Endothelial cell of umbilical vein (primary cell): ENCODE results near the gene DAO.

Experiments used
- CTCF ChIP-seq, 2 donors: IDR thresholded peaks; 1 replicate in 1 of 2; 2 replicates in 1 of 2; pipeline ENCODE4 v1.5.1; 2011; ENCODE audit warnings: low read length in 2 of 2, mild to moderate bottlenecking in 2 of 2, moderate library complexity in 2 of 2, control low read depth in 1 of 2, inconsistent platforms in 1 of 2, low read depth in 1 of 2; ENCODE audit not compliant: insufficient read depth in 1 of 2; ENCODE audit errors: extremely low read depth in 1 of 2
- EZH2 ChIP-seq: IDR thresholded peaks from 2 replicates; pipeline ENCODE4 v1.6.1; 2012; ENCODE audit warnings: borderline replicate concordance, low read depth, mild to moderate bottlenecking, moderate library complexity, low read length, inconsistent platforms; ENCODE audit not compliant: severe bottlenecking
- MAX ChIP-seq: IDR thresholded peaks from 2 replicates; pipeline ENCODE4 v1.6.1; 2011; ENCODE audit not compliant: insufficient read depth, insufficient read length
- POLR2A ChIP-seq: IDR thresholded peaks from 2 replicates; pipeline ENCODE4 v1.6.1; 2012; ENCODE audit warnings: low read depth, mild to moderate bottlenecking, control low read depth, low read length
- POLR2AphosphoS5 ChIP-seq: IDR thresholded peaks from 2 replicates; pipeline ENCODE4 v1.6.1; 2012; ENCODE audit warnings: low read depth, mild to moderate bottlenecking, control low read depth, low read length, moderate library complexity; ENCODE audit not compliant: insufficient read depth

- TF ChIP-seq POLR2AphosphoS5 (no peak), EZH2 (no peak), MAX (no peak), POLR2A (no peak), CTCF (IDR thresholded peaks at IDR 0.05; ENCODE audit: extremely low read depth in 1 of 2, insufficient read depth in 1 of 2, low read depth in 1 of 2, low read length in 2 of 2) (no peak)
Measured at GRCh38 chr12:108922918-108923317, 43.0 kb downstream of the DAO start.
